SU-DHL-6 (cell line): Measurements from ENCODE around the gene LTBP1.

Experiments used
- CTCF ChIP-seq: fragments of 200-600 bp; sonication (generic); IDR thresholded peaks from one replicate; pipeline ENCODE4 v1.5.1; 2017; ENCODE audit warnings: antibody characterized with exemption, mild to moderate bottlenecking, low read length, moderate library complexity; ENCODE audit not compliant: insufficient read depth, poor library complexity, severe bottlenecking
- EZH2phosphoT487 ChIP-seq: fragments of 200-600 bp; sonication (generic), shearing (Covaris generic); conservative IDR thresholded peaks from 2 replicates; pipeline ENCODE4 v1.6.1; 2018; ENCODE audit warnings: mild to moderate bottlenecking, antibody characterized with exemption, low read length, moderate library complexity, mixed read lengths

GRCh38 chr2:33133454-33133952 is 186.8 kb downstream of the LTBP1 start:
- no peak for TF ChIP-seq CTCF
- no peak for TF ChIP-seq EZH2phosphoT487
